ENCODE results near the gene HSPA1B.

HSPA1B gene

GRCh38 chr6:31879143-31879542 lies 51.6 kb downstream of the HSPA1B start:
- no peak for TF ChIP-seq POLR2A (IDR thresholded peaks at IDR 0.05; ENCODE audit: low read depth, low read length)
- FAIRE-seq (no peak), DNase-seq (ENCODE audit: insufficient read length, low spot score) (no peak)

Data from H54 (cell line).